ENCODE results near the gene TSPYL6.
"Not testable (repeated sequence)": the region's sequence is repeated elsewhere in the genome, so short reads cannot be mapped to it uniquely, and the experiment has no call there.

Gene TSPYL6

GRCh38 chr2:54256091-54256694 lies at the start of gene TSPYL6:
Gene TSPYL6, minus strand, starts transcription at chr2:54256229. Its CDS starts 78 bp downstream, at chr2:54256151.
- DNase-seq (ENCODE audit: low spot score): no peak

DNA sequence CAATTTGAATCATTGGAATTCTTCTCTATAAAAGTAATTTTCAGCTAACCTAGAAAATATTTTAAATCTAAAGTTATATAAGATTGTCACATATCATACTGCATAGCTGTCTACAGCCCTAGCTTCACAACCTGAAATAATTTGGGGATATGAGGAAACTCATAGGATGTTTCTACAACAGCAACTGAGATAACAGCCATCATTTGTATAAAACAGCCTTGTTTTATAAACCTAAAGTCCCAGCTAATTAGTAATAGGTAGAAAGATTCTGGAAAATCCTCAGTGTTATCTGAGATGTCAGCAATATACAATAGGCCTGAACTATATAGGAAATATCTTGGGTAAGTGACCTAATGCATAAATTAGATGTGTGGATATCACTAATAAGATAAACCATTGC lies 47.6 kb upstream of the TSPYL6 start:
- no peak for DNase-seq (ENCODE audit: low spot score)

DNA sequence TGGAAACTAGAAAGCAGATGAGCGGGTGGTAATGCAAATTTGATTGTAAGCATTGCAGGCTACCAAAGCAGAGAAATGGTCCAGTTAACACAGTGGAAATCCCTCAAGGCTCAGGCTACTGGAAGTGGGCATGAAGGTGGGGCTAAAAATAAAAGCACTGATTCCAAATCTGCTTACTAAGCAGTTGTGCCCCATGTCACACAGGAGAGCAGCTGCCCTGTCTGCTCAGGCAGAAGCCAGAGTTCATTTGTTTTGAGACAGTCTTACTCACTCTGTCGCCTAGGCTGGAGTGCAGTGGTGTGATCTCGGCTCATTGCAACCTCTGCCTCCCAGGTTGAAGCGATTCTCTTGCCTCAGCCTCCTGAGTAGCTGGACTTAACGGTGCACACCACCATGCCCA lies 42.5 kb upstream of the TSPYL6 start:
- no peak for DNase-seq (ENCODE audit: low spot score)

DNA sequence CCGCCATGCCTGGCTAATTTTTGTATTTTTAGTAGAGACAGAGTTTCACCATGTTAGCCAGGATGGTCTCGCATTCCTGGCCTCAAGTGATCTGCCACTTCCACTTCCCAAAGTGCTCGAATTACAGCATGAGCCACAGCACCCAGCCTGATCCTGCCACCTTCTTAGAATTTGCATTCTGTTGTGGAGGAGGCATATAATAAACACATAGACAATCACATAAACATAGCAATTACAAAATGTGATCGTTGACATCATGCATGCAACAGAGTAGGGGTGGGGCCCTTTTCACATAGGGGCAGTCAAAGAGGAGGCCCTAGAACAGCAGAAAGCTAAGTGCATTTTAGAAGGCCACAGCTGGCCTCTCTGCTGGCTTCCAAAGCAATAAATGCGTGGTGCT lies 39.9 kb upstream of the TSPYL6 start:
- DNase-seq (ENCODE audit: low spot score): no peak

GRCh38 chr2:54294665-54295064 lies 38.6 kb upstream of the TSPYL6 start:
- DNase-seq (ENCODE audit: low spot score): not testable (repeated sequence)

DNA sequence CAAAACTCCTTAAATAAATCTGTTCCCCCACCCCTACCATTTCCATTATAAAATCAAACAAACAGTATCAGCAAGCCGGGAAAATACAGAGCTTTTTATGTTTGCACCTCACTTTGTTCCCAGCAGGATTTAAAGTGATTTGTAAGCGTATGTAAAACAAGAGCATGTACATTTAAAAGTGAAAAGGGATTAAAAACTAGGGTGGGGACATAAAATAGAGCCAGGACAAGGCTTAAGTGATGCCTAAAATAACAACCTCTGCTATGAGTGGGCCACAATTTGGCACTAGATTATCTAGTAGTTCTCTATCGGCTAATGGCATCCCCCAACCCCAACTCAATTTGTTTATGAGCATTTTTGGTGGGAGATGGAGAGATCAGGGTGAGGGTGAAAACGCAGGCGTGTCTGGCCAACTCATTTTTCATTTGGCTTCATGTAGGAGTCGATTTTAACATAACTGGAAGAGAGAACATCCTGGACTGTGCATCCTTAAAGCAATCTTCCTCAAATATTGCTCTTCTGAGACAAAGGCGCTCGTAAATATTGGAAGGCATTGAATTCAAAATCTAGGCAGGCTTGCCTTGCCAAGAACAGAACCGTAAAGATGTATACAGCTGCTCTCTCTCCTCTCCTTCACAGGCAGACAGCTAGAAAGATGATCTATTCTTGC lies 34.5 kb upstream of the TSPYL6 start:
- no peak for DNase-seq (ENCODE audit: low spot score)

DNA sequence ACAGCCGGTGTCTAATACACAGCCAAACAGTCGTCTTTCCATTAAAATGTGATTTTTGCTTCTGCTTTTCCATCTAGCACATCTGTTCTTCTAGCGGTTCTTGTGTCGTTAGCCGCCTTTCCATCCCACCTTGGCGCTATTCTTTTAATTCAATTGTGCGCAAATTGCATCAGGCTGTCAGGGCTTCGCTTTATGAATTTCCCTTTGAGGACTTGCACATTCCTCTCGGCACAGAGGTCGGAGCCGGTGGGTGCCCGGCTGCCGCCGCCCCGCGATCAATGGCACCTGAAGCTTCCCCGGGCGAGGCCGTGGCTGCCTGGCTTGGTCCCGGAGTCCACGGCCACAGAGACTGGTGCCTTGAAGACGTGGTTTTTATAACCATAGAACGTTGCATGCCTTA lies 33.9 kb upstream of the TSPYL6 start:
- no peak for DNase-seq (ENCODE audit: low spot score)

DNA sequence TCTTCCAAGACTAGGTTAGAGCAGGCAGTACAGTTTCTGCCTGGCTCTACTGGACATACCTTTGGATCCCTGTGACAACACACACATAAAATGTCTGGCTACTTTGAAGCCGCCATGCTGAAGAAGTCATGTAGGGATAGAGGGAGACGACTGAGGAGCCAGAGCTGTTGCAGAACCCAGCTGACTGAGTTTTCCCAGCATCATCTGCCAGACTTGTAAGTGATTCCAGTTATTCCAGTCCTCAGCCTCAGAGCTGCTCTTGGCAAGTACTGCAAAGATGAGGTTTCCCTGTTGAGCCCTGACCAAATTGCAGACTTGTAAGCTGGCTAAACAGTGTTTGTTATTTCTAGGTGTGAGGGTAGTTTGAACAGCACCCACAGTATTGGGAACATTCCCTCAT lies 31.5 kb upstream of the TSPYL6 start:
- no peak for DNase-seq (ENCODE audit: low spot score)

DNA sequence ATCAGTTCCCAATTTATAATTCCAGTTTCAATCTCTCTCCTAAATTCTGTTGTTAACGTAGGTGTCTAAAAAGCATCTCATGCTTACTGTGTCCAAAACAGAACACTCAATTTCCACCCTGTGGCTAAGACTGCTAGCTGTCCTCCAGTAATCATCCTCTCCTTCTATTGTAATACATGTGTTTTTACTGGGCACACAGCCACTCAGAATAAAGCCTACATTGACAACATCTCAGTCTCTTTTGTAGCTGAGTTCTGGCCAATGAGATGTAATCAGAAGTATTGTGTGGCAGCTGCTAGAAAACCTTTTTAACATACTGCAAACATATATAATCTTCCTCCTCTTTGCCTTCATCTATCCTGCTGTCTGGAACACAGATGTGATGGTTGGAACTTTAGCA lies 29.4 kb upstream of the TSPYL6 start:
- no peak for DNase-seq (ENCODE audit: low spot score)

- no peak for DNase-seq (ENCODE audit: low spot score)
These were observed 28.8 kb upstream of the TSPYL6 start for GRCh38 chr2:54284826-54285225.

GRCh38 chr2:54279385-54279784 lies 23.4 kb upstream of the TSPYL6 start:
- no peak for DNase-seq (ENCODE audit: low spot score)

DNA sequence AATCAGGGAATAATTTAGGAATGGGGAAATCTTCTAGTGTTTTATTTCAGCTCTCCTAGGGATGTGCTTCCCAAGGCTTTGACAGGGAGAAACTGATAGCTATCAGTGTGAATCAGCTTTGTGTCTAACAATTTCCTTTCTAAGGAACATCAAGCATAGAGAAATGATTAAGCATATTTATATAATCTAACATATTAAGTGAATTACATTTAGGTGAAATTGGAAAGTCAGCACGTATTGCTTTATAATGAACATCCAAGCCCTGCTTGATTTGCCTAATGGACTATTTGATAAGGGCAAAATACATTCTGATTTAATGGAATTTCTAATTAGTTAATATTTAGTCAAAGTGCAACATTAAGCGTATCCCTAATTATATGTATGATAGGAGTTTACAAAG lies 19.5 kb upstream of the TSPYL6 start:
- no peak for DNase-seq (ENCODE audit: low spot score)

DNA sequence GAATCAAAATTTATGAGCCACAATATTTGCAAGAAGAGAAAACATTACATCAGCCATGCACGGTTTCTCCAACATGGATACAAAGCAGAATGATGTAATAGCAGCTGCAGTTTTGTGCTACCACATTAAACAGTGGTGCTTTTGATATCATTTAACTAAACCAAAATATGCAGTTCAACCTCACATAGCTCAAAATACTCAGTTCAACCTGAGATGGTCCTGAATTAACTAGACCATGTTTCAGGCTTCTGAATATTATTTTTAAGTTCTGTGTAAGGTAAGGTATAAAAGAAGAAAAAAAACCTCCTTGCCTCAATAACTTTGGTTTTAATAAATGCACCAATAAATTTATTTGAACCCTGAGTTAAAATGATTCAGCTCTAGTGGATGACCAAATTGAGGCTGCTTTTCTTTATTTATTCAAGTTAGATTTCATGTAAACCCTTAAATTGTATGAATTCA lies 18.8 kb upstream of the TSPYL6 start:
- DNase-seq (ENCODE audit: low spot score): no peak

- DNase-seq (ENCODE audit: low spot score): no peak
These were observed 16.0 kb upstream of the TSPYL6 start for GRCh38 chr2:54271843-54272627.

DNA sequence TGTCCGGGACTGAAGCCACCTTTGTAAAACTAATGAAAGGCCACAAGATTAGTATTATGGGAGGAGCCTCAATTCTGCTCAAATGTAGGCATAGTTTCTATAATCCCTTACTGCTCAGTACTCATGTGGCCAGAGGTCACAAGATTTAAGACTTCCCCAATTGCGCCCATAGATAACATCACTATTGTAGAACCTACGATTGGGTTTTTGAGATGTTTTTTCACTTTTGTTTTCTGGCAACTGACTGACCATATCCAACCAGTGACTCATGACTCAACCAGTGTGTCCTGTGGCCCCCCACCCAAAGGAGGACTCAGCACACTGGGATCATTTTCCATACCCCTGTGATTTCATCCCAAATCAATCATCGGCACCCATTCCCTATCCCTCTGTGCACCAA lies 15.2 kb upstream of the TSPYL6 start:
- no peak for DNase-seq (ENCODE audit: low spot score)

- DNase-seq (ENCODE audit: low spot score): no peak
These were observed 11.5 kb upstream of the TSPYL6 start for GRCh38 chr2:54267577-54267976.

GRCh38 chr2:54265081-54265480 lies 9.1 kb upstream of the TSPYL6 start:
- DNase-seq (ENCODE audit: low spot score): not testable (repeated sequence)

DNA sequence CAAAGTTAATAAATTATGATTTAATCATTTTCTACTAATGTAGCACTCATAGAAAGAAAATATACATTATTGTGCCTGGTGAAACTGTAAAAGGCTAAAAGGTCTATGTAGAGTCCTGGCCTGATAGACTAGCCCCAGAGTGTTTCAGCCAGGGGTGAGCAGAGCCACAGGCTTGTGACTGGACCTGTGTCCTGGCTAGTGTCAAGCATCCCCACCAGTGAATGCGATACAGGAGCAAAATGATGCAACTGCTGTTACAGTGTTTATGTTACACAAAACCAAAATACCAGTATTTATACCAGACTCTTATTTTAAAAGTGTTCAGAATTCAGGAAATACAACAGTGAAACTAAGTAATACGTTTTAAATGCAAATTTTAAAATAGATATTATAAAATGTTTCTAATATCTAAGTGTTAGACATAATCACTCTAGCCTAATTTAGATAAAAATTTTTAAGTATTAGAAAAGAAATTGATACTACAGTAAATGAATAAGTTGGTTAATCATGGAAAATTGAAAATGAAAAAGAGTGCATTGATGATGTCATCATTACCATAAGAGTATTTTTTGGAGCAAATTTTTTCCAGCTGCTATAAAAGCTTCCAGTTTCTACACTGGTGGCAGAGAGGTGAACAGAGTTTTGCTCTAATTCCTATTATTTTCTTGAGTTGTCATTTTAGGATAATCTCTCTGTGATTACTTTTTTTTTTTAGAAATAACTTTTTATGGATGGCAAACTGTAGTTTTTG lies 6.2 kb upstream of the TSPYL6 start:
- DNase-seq (ENCODE audit: low spot score): no peak

GRCh38 chr2:54261537-54261936 lies 5.5 kb upstream of the TSPYL6 start:
- DNase-seq (ENCODE audit: low spot score): no peak

- DNase-seq (ENCODE audit: low spot score): no peak
These were observed 4.2 kb upstream of the TSPYL6 start for GRCh38 chr2:54260241-54260595.

- no peak for DNase-seq (ENCODE audit: low spot score)
These were observed 3.6 kb upstream of the TSPYL6 start for GRCh38 chr2:54259413-54260240.

GRCh38 chr2:54258166-54258565 lies 2.1 kb upstream of the TSPYL6 start:
- no peak for DNase-seq (ENCODE audit: low spot score)

Measured in COLO829 (cell line).